Fibroblast of mammary gland (primary cell): ENCODE data around the gene CTDSPL.

Source experiments
- DNase-seq: peaks from one replicate; pipeline ENCODE4 v3.0.0-alpha.2; 2010; ENCODE audit warnings: low read depth
- H3K4me3 ChIP-seq: 2 replicates; pipeline ENCODE4 v1.5.1; 2011; ENCODE audit warnings: low read depth, mild to moderate bottlenecking, low read length, moderate library complexity; ENCODE audit not compliant: control insufficient read depth
- CTCF ChIP-seq: conservative IDR thresholded peaks from 2 replicates; pipeline ENCODE4 v1.5.1; 2011; ENCODE audit warnings: low read depth, low read length, inconsistent platforms; ENCODE audit not compliant: control insufficient read depth, insufficient read depth

The CTDSPL gene

GRCh38 chr3:37820286-37820685 is 41.4 kb upstream of the CTDSPL start:
- no peak for DNase-seq
- no peak for TF ChIP-seq CTCF
- no peak overlapping the region for H3K4me3 ChIP-seq

GRCh38 chr3:37823189-37823588 is 38.5 kb upstream of the CTDSPL start:
- no peak for DNase-seq
- TF ChIP-seq CTCF, result no peak
- no peak overlapping the region for H3K4me3 ChIP-seq

- no peak for DNase-seq
- no peak for TF ChIP-seq CTCF
- no peak overlapping the region for H3K4me3 ChIP-seq
Measured at GRCh38 chr3:37824090-37824953, 37.4 kb upstream of the CTDSPL start.

- DNase-seq, result no peak
- no peak for TF ChIP-seq CTCF
- H3K4me3 ChIP-seq, result no peak overlapping the region
Measured at GRCh38 chr3:37824954-37825328, 36.7 kb upstream of the CTDSPL start.

GRCh38 chr3:37825744-37826400 is 35.8 kb upstream of the CTDSPL start:
- no peak for DNase-seq
- no peak for TF ChIP-seq CTCF
- no peak overlapping the region for H3K4me3 ChIP-seq

- no peak for TF ChIP-seq CTCF
- H3K4me3 ChIP-seq, result no peak overlapping the region
- DNase-seq, result no peak
Measured at GRCh38 chr3:37826502-37826901, 35.2 kb upstream of the CTDSPL start.

GRCh38 chr3:37826933-37827332 is 34.7 kb upstream of the CTDSPL start:
- TF ChIP-seq CTCF, result no peak

More at GRCh38 chr3:37826933-37827332, 34.7 kb upstream of the CTDSPL start:
- no peak overlapping the region for H3K4me3 ChIP-seq
- no peak for DNase-seq
